HEK293T (cell line): ENCODE results near the gene CDH18.

Experiments used
- ARNT ChIP-seq: fragments of 450-650 bp; IDR thresholded peaks from 2 replicates; pipeline ENCODE4 v1.6.1; 2017; ENCODE audit warnings: mild to moderate bottlenecking
- FOXA1 ChIP-seq: fragments of 450-650 bp; IDR thresholded peaks from 2 replicates; pipeline ENCODE4 v1.6.1; 2016; ENCODE audit warnings: mild to moderate bottlenecking
- FOXK2 ChIP-seq: fragments of 450-650 bp; IDR thresholded peaks from 2 replicates; pipeline ENCODE4 v1.6.1; 2016; ENCODE audit warnings: mild to moderate bottlenecking
- LEF1 ChIP-seq: fragments of 450-650 bp; IDR thresholded peaks from 2 replicates; pipeline ENCODE4 v1.6.1; 2017; ENCODE audit warnings: mild to moderate bottlenecking, borderline replicate concordance
- NFRKB ChIP-seq: fragments of 450-650 bp; IDR thresholded peaks from 2 replicates; pipeline ENCODE4 v1.6.1; 2016; ENCODE audit warnings: mild to moderate bottlenecking, moderate library complexity
- PKNOX1 ChIP-seq: fragments of 450-650 bp; IDR thresholded peaks from 2 replicates; pipeline ENCODE4 v1.6.1; 2016
- SP1 ChIP-seq: fragments of 450-650 bp; IDR thresholded peaks from 2 replicates; pipeline ENCODE4 v1.6.1; 2017
- SUZ12 ChIP-seq: fragments of 450-650 bp; IDR thresholded peaks from 2 replicates; pipeline ENCODE4 v1.6.1; 2016; ENCODE audit warnings: mild to moderate bottlenecking

- TF ChIP-seq PKNOX1, result no peak
- no peak for TF ChIP-seq ARNT
- TF ChIP-seq SUZ12, result no peak
- TF ChIP-seq SP1, result no peak
- no peak for TF ChIP-seq FOXK2
- TF ChIP-seq LEF1, result no peak
- TF ChIP-seq NFRKB, result no peak
- TF ChIP-seq FOXA1, result no peak
Observed at GRCh38 chr5:19790829-19791466, 197.1 kb downstream of the CDH18 start.
